SKM-1 treated with dmso at 0.1 percent for 144 hours (cell line): Measurements from ENCODE around the gene SNX7.

Source experiments
- DNase-seq: peaks from one replicate; lab custom pipeline; 2025; ENCODE audit not compliant: unreplicated experiment; lab: John Stamatoyannopoulos, UW

Gene SNX7

GRCh38 chr1:98661544-98662355, at the start of gene SNX7:
TSS of gene SNX7 (plus strand) at chr1:98661721. CDS start at chr1:98661732, 11 bp downstream.
- no peak for DNase-seq

GRCh38 chr1:98637316-98637715, 24.2 kb upstream of the SNX7 start:
- DNase-seq: no peak

- DNase-seq: no peak
These were observed 23.3 kb upstream of the SNX7 start for GRCh38 chr1:98638185-98638584.

GRCh38 chr1:98644510-98644909, 17.0 kb upstream of the SNX7 start:
- DNase-seq: no peak

- DNase-seq: no peak
These were observed 10.3 kb upstream of the SNX7 start for GRCh38 chr1:98651116-98651632.

- no peak for DNase-seq
These were observed 8.4 kb upstream of the SNX7 start for GRCh38 chr1:98653123-98653522.

- DNase-seq: no peak
These were observed 1.6 kb upstream of the SNX7 start for GRCh38 chr1:98659879-98660278.

- DNase-seq: no peak
These were observed 479 bp upstream of the SNX7 start for GRCh38 chr1:98660940-98661543.

GRCh38 chr1:98662356-98662670, 792 bp downstream of the SNX7 start:
- DNase-seq: no peak

- no peak for DNase-seq
These were observed 7.2 kb downstream of the SNX7 start for GRCh38 chr1:98668733-98669132.

GRCh38 chr1:98669355-98670296, 8.1 kb downstream of the SNX7 start:
- no peak for DNase-seq

GRCh38 chr1:98672189-98672588, 10.7 kb downstream of the SNX7 start:
- no peak for DNase-seq

GRCh38 chr1:98674075-98674781, 12.7 kb downstream of the SNX7 start:
- no peak for DNase-seq

- DNase-seq: no peak
These were observed 13.8 kb downstream of the SNX7 start for GRCh38 chr1:98675282-98675681.

- DNase-seq: no peak
These were observed 15.8 kb downstream of the SNX7 start for GRCh38 chr1:98677288-98677687.

GRCh38 chr1:98681812-98682211, 20.3 kb downstream of the SNX7 start:
- DNase-seq: no peak

- no peak for DNase-seq
These were observed 26.7 kb downstream of the SNX7 start for GRCh38 chr1:98688110-98688739.

- no peak for DNase-seq
These were observed 29.1 kb downstream of the SNX7 start for GRCh38 chr1:98690576-98690975.

GRCh38 chr1:98692482-98692881, 31.0 kb downstream of the SNX7 start:
- no peak for DNase-seq

- DNase-seq: no peak
These were observed 31.9 kb downstream of the SNX7 start for GRCh38 chr1:98693385-98693784.
